SU-DHL-6 (cell line): Measurements from ENCODE around the gene CWC27.

ENCODE experiments used
- CTCF ChIP-seq: fragments of 200-600 bp; sonication (generic); IDR thresholded peaks from one replicate; pipeline ENCODE4 v1.5.1; 2017; ENCODE audit warnings: antibody characterized with exemption, mild to moderate bottlenecking, low read length, moderate library complexity; ENCODE audit not compliant: insufficient read depth, poor library complexity, severe bottlenecking
- EZH2phosphoT487 ChIP-seq: fragments of 200-600 bp; sonication (generic), shearing (Covaris generic); conservative IDR thresholded peaks from 2 replicates; pipeline ENCODE4 v1.6.1; 2018; ENCODE audit warnings: mild to moderate bottlenecking, antibody characterized with exemption, low read length, moderate library complexity, mixed read lengths

- TF ChIP-seq CTCF = no peak
- no peak for TF ChIP-seq EZH2phosphoT487
Measured at GRCh38 chr5:65047225-65047624, 278.5 kb downstream of the CWC27 start.
